Left kidney (tissue), 2 donors: ENCODE data around the gene ACTA2. TPM values are rescaled to one million over a fixed set of nuclear protein-coding genes. Genes with fewer than 3 reads are reported as not detected.

ENCODE experiments used
- DNase-seq: peaks from one replicate; pipeline ENCODE4 v3.0.0-alpha.2; 2013
- polyA plus RNA-seq: library from polyadenylated mRNA; unstranded; fragments of 120-200 nt; gene quantifications from one replicate; pipeline ENCODE4 v1.2.1, GENCODE V29; 2013; ENCODE audit not compliant: insufficient read length

ACTA2 gene
- polyA plus RNA-seq, 1 donor, result 158 TPM

GRCh38 chr10:88920986-88921593, 31.5 kb downstream of the ACTA2 start:
- no peak for DNase-seq

DNA sequence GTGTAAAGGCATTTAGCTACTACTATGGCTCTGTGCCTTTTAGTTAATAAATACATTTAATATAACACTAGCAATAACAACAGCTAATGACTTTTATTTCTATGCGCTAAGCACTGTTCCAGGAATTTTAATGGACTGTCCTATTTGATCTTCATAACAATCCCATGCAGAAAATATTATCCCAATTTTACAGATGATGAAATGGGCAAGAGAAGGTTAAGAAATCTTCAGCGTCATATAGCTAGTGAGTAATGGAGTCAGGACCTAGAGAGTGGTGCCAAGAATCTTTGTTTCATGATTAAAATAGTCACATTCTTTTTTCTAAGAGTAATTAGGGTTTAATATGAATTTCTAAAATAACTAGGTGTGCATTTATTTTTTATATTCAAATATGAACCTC, 32.4 kb downstream of the ACTA2 start:
- no peak for DNase-seq

- no peak for DNase-seq
Observed at GRCh38 chr10:88919041-88919440, 33.5 kb downstream of the ACTA2 start.

DNA sequence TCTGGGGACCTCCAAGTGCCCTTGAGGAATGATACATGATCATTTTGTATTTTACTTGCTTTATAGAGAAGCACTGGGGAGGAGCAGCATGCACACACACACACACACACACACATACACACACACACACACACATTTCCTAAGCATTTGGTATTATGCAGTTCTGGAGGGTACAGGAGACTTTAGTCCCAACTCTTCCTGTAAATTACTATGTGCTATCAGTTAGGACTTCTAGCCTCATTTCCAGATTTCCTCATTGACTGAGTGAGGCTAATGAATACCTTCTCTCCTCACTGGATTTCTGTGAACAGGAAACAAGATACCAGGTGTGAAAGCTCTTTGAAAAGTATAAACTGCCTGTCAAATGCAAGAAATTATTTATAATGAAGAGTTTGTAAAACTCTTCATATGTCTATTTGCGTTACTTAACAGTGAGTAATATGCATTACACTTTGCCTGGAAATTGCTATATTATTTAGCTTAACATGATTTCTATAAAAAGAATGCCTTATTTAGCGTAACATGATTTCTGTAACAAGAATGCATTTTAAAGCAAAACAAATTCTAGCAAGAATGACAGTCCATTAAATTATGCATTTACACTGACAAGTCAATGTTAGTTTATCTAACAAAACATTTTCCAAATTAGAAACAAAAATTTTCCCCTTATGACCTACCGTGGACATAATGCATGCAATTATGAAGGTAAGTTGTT, 34.2 kb downstream of the ACTA2 start:
- DNase-seq, result no peak

DNA sequence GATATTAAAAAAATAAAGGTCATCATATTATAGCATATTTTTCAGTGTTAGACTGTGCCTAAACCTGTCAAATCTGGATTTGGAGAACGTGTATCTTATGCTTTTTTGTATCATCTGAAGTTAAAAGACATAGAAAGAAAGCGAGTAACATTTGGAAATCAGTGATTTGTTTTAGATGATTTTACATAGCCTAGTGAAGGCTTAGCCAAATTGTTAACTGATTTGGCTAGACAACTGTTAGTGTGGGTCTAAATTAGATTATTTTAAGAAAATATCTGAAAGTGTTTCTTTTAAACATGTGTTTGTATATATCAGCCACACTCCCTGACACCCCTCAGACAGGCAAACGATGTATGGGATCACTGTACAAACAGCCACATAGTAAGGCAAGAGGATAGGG, 35.6 kb downstream of the ACTA2 start:
- DNase-seq, result no peak

GRCh38 chr10:88916231-88916630, 36.3 kb downstream of the ACTA2 start:
- DNase-seq, result no peak

DNA sequence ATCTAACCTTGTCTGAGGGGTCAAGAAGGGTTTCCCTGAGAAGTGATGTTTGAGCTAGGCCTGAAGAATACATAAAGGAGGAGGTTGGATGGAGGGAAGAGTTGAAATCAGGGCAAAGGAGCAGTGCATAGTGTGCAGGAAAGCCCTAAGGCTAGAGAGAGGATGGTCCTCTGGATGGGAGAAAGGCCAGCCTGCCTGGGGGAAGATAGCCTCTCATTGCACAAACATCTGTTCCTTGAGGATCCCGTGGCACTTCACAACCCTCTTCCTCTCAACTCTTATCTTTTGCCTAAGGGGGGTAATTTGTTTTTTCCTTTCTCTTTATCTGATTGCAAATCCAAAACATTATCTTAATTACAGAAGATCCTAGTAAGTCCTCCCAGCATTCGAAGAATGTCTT, 36.8 kb downstream of the ACTA2 start:
- DNase-seq, result no peak

DNA sequence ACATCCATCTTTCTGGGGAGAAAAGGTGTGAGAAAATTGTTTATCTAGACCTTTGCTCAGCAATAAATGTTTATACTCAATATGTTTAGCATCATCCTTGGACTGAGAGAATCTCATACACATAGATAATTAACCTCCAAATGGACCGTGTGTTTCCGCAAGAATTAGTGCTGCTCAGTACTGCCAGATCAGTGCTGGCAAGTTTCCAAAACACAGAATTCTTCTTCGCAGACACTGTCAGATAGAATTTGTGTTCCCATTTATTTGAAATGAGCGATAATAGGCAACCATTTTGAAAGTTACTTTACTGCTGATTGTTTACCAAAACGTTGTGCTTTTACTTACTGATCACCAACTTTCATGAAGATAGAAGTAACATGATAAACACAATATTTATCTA, 38.8 kb downstream of the ACTA2 start:
- no peak for DNase-seq

DNA sequence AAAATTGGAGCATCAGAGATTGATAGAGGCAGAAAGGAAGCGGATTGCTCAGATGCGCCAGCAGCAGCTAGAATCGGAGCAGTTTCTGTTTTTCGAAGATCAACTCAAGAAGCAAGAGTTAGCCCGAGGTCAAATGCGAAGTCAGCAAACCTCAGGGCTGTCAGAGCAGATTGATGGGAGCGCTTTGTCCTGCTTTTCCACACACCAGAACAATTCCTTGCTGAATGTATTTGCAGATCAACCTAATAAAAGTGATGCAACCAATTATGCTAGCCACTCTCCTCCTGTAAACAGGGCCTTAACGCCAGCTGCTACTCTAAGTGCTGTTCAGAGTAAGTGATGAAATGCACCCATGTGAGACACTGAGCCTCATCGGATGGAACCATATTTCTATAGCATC, 39.4 kb downstream of the ACTA2 start:
- DNase-seq, result no peak

- no peak for DNase-seq
Observed at GRCh38 chr10:88911851-88912250, 40.7 kb downstream of the ACTA2 start.

DNA sequence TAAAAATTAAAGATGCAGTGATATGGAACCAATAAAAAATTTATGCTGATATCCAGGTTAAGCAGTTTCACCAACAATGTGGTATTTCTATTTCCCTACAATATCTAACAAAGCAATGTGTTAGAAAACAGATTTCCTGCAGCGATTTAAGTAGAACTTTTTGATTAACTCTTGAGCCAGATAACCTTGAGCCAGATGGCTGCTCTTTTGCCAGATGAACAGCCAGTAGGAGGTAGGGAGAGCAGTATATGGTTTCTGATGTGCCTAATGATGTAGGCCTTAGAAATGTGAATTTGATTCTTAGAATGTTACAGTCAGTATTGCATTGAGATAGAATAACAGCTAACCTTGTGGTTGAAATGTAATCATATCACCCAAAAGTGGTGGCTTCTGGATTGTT, 41.5 kb downstream of the ACTA2 start:
- no peak for DNase-seq

DNA sequence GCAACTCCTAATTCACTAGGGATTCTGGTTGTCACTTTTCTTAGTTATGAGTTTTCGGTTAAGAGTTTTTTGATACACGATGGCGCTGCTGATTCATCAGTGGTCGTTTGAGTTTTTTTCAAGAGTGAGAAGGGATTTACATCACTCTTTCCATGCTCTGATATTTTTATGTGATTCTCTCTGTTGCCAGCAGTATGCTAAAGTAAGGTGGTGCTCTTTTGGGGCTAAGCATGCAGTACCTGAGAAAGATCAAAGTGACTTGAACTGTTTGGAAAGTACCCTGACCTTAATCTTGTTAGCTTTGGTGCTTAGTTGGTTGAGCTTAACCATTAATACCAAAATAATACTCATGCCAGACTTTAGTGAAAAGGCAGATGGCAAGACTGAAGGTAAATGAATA, 44.4 kb downstream of the ACTA2 start:
- DNase-seq, result no peak

GRCh38 chr10:88906921-88907320, 45.7 kb downstream of the ACTA2 start:
- DNase-seq, result no peak

DNA sequence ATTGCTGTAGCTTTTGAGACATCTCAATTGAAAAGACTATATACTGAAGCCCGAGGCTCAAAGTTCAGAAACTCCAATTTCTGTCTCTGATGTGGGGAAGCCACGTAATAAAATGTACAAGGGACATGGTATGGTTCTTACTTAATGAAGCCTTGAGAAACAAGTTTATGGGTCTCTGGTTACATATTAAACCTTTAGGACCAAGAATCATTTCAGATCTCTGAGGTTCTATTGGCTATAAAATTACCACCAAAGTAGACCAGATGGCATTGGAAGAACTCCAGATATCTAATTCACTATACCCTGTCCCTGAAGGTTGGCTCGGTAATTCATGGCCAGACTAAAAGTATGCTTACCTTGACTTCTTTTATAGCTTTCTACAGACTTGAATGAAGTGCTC, 48.9 kb downstream of the ACTA2 start:
- DNase-seq, result no peak

- no peak for DNase-seq
Observed at GRCh38 chr10:88901984-88902789, 50.4 kb downstream of the ACTA2 start.

GRCh38 chr10:88901206-88901983, 51.2 kb downstream of the ACTA2 start:
- no peak for DNase-seq

DNA sequence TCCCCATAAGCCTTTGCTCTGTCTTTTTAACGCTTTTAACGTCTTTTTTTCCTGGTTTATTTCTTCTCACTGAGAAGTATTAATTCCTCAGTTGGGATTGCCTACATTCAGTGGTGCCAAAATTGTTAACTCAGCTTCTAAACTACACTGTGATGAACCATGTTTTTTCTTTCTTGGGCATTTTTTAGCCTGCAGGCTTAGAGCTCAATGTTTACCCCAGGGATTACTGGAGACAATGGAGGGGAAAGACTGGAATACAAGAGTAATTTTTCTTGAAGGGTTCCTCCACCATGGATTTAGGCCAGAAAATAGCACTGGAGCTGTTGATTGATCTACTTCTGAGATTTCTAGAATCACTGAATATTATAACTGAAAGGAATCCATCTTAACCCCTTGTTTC, 52.7 kb downstream of the ACTA2 start:
- DNase-seq, result no peak

- no peak for DNase-seq
Observed at GRCh38 chr10:88898727-88899126, 53.8 kb downstream of the ACTA2 start.

DNA sequence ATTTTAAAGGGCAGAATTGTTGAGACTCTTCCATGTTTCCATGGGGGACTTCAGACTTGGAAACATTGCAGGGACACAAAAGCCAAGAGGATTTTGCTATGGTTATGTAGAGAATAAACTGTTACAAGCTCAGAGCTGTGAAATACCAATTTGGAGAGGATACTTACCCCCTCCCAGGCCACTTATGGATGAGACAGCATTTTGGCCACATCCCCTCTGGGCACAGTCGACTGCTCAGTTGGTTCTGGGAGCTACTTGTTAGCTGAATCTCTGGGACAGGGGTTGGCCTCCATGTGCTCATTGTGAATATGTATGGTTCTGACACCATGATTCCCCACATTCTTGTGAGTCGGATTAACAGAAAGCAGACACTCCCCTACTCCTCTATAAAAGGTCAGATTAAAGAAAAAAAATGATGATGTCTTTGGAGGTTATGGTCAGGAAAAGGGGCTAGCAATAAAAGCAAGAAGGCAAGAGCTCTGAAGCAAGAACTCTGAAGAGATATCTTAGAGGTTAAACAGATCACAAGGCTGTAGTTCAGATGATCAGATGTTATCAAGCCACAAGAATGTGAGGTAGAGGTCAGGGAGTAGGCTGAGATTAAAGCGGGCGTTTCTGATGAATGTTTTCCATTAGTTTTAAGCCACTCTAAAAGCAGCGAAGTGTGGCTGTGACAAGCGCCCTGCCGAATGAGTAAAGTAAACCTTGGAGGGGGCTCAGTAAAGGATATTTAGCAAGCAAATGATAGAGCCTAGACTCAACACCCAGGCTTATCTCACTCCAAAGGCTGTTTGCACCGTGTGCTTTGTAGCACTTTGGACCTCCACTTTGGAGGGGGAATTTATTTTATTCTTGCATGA, 55.3 kb downstream of the ACTA2 start:
- DNase-seq, result no peak

GRCh38 chr10:88896372-88896993, 56.1 kb downstream of the ACTA2 start:
- no peak for DNase-seq

GRCh38 chr10:88895250-88895649, 57.3 kb downstream of the ACTA2 start:
- no peak for DNase-seq
